ENCODE data around the gene FAM50A. TPM values are rescaled to one million over a fixed set of nuclear protein-coding genes. Genes with fewer than 3 reads are reported as not detected.
"Not testable (repeated sequence)": the region's sequence is repeated elsewhere in the genome, so short reads cannot be mapped to it uniquely, and the experiment has no call there.

FAM50A gene
- total and polyA plus RNA-seq, 2 donors (not counting 1 experiment from before 2014, with no cell fraction given), result 80.1 to 117 TPM

GRCh38 chrX:154399527-154400368 is 44.2 kb upstream of the FAM50A start:
- Histone ChIP-seq H3K36me3 (ENCODE audit: control insufficient read depth, insufficient read depth, low read length) (peaks cover 4% of the 10 kb centered on the region), H3K4me2 (ENCODE audit: extremely low read depth, insufficient read depth, low read length) (peak overlapping the region; percentile 88), H3K4me1 (ENCODE audit: control insufficient read depth, extremely low read depth, insufficient read depth, low read length) (no peaks in the 10 kb centered on the region), H3K79me2 (ENCODE audit: control insufficient read depth, insufficient read depth, low read length) (peaks cover 20% of the 10 kb centered on the region), H2AFZ (ENCODE audit: low read length) (no peak overlapping the region), H3K9ac (ENCODE audit: insufficient read depth, low read length) (peak overlapping the region; percentile 83), H3K27me3 (ENCODE audit: control insufficient read depth, insufficient read depth, low read length) (no peaks in the 10 kb centered on the region), H3K27ac (ENCODE audit: insufficient read depth, low read length) (peak overlapping the region; percentile 98), H3K4me3 (replicated peaks in 1 of 4; ENCODE audit: control extremely low read depth in 1 of 4, insufficient read depth in 1 of 4, low read depth in 3 of 4, low read length in 4 of 4) (peak overlapping the region; percentile 61 to 96 (median 72)), H3K9me3 (ENCODE audit: control insufficient read depth, insufficient read depth, low read depth, low read length) (no peaks in the 10 kb centered on the region), H4K20me1 (ENCODE audit: control insufficient read depth, extremely low read depth, insufficient read depth, low read length) (no peaks in the 10 kb centered on the region)
- TF ChIP-seq EZH2 (IDR thresholded peaks at IDR 0.05; ENCODE audit: low read length, missing control alignments), result no peak
- no peak for TF ChIP-seq CTCF (conservative IDR thresholded peaks at IDR 0.05 in 1 of 2, IDR thresholded peaks at IDR 0.05 in 1 of 2; ENCODE audit: low read depth in 1 of 2, low read length in 2 of 2)
- DNase-seq (ENCODE audit: low read depth in 2 of 2), result no peak

- Histone ChIP-seq H3K79me2 (ENCODE audit: control insufficient read depth, insufficient read depth, low read length) (peaks cover 20% of the 10 kb centered on the region), H3K9ac (ENCODE audit: insufficient read depth, low read length) (peak overlapping the region; percentile 7), H3K4me3 (replicated peaks in 1 of 4; ENCODE audit: control extremely low read depth in 1 of 4, insufficient read depth in 1 of 4, low read depth in 3 of 4, low read length in 4 of 4) (peak overlapping the region in 3 of 4 experiments; percentile 61 to 96 (median 77)), H3K27ac (ENCODE audit: insufficient read depth, low read length) (peak overlapping the region; percentile 98), H3K4me2 (ENCODE audit: extremely low read depth, insufficient read depth, low read length) (peak overlapping the region; percentile 88)
- not testable (repeated sequence) for H3K36me3 ChIP-seq (ENCODE audit: control insufficient read depth, insufficient read depth, low read length); H3K4me1 ChIP-seq (ENCODE audit: control insufficient read depth, extremely low read depth, insufficient read depth, low read length); H4K20me1 ChIP-seq (ENCODE audit: control insufficient read depth, extremely low read depth, insufficient read depth, low read length); H2AFZ ChIP-seq (ENCODE audit: low read length); H3K27me3 ChIP-seq (ENCODE audit: control insufficient read depth, insufficient read depth, low read length); H3K9me3 ChIP-seq (ENCODE audit: control insufficient read depth, insufficient read depth, low read depth, low read length); DNase-seq (ENCODE audit: low read depth in 2 of 2)
Measured at GRCh38 chrX:154400369-154400817, 43.5 kb upstream of the FAM50A start.

DNA sequence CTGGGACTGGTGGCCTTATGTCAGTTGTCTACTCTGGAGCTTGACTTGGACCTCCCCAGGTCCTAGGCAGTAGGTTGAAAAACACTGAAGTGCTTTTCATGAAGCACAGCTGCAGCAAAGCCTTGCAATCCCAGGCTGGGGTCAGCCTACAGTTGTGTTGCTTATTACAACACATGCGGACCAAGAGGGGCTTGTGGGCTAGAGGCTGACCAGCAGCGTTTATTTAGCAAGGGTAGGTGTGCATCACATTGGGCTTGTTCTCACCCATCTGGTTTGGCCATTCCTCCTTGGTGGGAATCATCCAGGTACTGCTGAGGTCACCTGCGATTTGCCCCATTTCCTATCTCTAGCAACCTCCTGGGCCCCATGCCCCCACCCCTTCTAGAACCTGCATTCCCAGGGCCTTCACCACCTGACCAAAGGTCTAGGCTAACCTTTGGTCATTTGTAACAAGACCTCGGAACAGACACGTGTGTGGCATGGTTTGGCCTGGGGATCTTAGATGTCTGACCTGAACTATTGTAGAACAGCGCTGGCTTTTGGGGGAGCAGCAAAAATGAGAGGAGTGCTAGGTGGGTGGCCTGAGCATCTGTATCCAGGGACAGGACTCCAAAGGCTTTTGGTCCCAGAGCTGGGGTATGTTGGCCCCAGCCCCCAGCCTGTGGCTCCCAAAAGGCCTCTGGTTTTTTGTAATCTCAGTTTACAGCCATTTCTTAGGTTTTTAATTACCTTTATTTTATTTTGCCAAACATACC is 42.7 kb upstream of the FAM50A start:
- DNase-seq (ENCODE audit: low read depth in 2 of 2), result peak; percentile 19 to 41
- TF ChIP-seq CTCF (conservative IDR thresholded peaks at IDR 0.05 in 1 of 2, IDR thresholded peaks at IDR 0.05 in 1 of 2; ENCODE audit: low read depth in 1 of 2, low read length in 2 of 2) (no peak), EZH2 (IDR thresholded peaks at IDR 0.05; ENCODE audit: low read length, missing control alignments) (no peak)
- no peak overlapping the region for H3K27ac ChIP-seq (ENCODE audit: insufficient read depth, low read length)
- H3K36me3 ChIP-seq (ENCODE audit: control insufficient read depth, insufficient read depth, low read length), result peaks cover 4% of the 10 kb centered on the region
- H3K27me3 ChIP-seq (ENCODE audit: control insufficient read depth, insufficient read depth, low read length), result no peaks in the 10 kb centered on the region
- no peaks in the 10 kb centered on the region for H3K9me3 ChIP-seq (ENCODE audit: control insufficient read depth, insufficient read depth, low read depth, low read length)
- peak overlapping the region in 1 of 4 experiments; percentile 14 for H3K4me3 ChIP-seq (replicated peaks in 1 of 4; ENCODE audit: control extremely low read depth in 1 of 4, insufficient read depth in 1 of 4, low read depth in 3 of 4, low read length in 4 of 4)
- no peak overlapping the region for H2AFZ ChIP-seq (ENCODE audit: low read length)
- H3K4me2 ChIP-seq (ENCODE audit: extremely low read depth, insufficient read depth, low read length), result no peak overlapping the region
- no peaks in the 10 kb centered on the region for H4K20me1 ChIP-seq (ENCODE audit: control insufficient read depth, extremely low read depth, insufficient read depth, low read length)
- peaks cover 20% of the 10 kb centered on the region for H3K79me2 ChIP-seq (ENCODE audit: control insufficient read depth, insufficient read depth, low read length)
- no peak overlapping the region for H3K9ac ChIP-seq (ENCODE audit: insufficient read depth, low read length)
- H3K4me1 ChIP-seq (ENCODE audit: control insufficient read depth, extremely low read depth, insufficient read depth, low read length), result no peaks in the 10 kb centered on the region

Data from fibroblast of lung (primary cell).